ENCODE data around the gene C1QTNF12.

- no peak for TF ChIP-seq CTCF (IDR thresholded peaks at IDR 0.05)
- no peak for TF ChIP-seq POLR2A (IDR thresholded peaks at IDR 0.05)
Observed at GRCh38 chr1:1242461-1243265, 3.9 kb downstream of the C1QTNF12 start.

Measured in breast epithelium (tissue), 3 donors.